HL-60 (cell line): ENCODE data around the gene TMEM165.

Experiments used
- GABPA ChIP-seq: IDR thresholded peaks from 2 replicates; pipeline ENCODE4 v1.6.1; 2012; ENCODE audit warnings: low read depth
- POLR2AphosphoS5 ChIP-seq: IDR thresholded peaks from 2 replicates; pipeline ENCODE4 v1.6.1; 2012; ENCODE audit warnings: low read depth
- SPI1 ChIP-seq: IDR thresholded peaks from 2 replicates; pipeline ENCODE4 v1.6.1; 2012; ENCODE audit warnings: low read depth, mild to moderate bottlenecking, borderline replicate concordance
- TF ChIP-seq, protein P1 (sequence below): IDR thresholded peaks from one replicate; pipeline ENCODE4 v1.5.1; 2011; ENCODE audit warnings: low read length, control low read depth, inconsistent platforms; ENCODE audit not compliant: insufficient read depth
- TF ChIP-seq, protein P2 (sequence below): IDR thresholded peaks from 2 replicates; pipeline ENCODE4 v1.6.1; 2012; ENCODE audit warnings: low read depth; ENCODE audit not compliant: insufficient replicate concordance

DNA sequence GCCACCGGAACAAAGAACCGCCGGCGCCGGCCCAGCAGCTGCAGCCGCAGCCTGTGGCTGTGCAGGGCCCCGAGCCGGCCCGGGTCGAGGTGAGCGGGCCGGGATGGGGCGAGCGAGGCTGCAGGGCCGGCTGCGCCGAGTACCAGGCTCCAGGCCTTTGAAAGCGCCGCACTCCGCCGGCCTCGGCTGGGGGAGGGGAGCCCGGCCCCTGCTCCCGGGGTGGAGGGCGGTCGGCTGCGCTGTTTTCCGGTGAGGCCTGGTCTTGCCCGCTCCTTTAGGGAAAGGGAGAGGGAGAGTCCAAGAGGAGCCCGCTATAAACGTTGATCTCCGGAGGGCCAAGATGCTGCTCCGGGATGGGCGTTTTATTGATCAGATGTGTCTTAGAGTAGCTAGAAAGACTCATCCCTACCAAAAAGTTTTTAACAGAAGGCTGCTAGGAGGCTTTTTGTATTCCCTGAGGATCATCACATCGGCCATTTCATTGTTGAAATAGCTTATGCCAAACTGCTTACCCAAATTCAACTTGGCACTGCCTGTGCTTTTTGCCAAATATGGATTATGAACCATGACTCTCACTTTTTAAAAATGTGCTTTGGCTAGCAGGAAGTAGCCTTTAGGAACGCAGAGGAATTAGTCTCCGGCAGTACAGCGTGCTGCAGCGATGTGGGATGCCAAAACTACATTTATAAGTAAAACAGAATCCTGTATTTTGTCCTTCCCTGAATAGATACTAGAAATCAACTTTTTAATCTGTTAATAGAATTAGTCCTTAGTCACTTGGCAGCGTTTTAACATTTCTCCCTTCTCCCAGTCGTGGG, 760 bp downstream of the TMEM165 start:
- TF ChIP-seq, protein P1, sequence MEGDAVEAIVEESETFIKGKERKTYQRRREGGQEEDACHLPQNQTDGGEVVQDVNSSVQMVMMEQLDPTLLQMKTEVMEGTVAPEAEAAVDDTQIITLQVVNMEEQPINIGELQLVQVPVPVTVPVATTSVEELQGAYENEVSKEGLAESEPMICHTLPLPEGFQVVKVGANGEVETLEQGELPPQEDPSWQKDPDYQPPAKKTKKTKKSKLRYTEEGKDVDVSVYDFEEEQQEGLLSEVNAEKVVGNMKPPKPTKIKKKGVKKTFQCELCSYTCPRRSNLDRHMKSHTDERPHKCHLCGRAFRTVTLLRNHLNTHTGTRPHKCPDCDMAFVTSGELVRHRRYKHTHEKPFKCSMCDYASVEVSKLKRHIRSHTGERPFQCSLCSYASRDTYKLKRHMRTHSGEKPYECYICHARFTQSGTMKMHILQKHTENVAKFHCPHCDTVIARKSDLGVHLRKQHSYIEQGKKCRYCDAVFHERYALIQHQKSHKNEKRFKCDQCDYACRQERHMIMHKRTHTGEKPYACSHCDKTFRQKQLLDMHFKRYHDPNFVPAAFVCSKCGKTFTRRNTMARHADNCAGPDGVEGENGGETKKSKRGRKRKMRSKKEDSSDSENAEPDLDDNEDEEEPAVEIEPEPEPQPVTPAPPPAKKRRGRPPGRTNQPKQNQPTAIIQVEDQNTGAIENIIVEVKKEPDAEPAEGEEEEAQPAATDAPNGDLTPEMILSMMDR, result no peak
- no peak for TF ChIP-seq GABPA
- TF ChIP-seq POLR2AphosphoS5, result no peak
- TF ChIP-seq, protein P2, sequence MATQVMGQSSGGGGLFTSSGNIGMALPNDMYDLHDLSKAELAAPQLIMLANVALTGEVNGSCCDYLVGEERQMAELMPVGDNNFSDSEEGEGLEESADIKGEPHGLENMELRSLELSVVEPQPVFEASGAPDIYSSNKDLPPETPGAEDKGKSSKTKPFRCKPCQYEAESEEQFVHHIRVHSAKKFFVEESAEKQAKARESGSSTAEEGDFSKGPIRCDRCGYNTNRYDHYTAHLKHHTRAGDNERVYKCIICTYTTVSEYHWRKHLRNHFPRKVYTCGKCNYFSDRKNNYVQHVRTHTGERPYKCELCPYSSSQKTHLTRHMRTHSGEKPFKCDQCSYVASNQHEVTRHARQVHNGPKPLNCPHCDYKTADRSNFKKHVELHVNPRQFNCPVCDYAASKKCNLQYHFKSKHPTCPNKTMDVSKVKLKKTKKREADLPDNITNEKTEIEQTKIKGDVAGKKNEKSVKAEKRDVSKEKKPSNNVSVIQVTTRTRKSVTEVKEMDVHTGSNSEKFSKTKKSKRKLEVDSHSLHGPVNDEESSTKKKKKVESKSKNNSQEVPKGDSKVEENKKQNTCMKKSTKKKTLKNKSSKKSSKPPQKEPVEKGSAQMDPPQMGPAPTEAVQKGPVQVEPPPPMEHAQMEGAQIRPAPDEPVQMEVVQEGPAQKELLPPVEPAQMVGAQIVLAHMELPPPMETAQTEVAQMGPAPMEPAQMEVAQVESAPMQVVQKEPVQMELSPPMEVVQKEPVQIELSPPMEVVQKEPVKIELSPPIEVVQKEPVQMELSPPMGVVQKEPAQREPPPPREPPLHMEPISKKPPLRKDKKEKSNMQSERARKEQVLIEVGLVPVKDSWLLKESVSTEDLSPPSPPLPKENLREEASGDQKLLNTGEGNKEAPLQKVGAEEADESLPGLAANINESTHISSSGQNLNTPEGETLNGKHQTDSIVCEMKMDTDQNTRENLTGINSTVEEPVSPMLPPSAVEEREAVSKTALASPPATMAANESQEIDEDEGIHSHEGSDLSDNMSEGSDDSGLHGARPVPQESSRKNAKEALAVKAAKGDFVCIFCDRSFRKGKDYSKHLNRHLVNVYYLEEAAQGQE, result no peak
- TF ChIP-seq SPI1, result no peak
